ENCODE results near the gene LRRC75B.
"Not testable (repeated sequence)": the region's sequence is repeated elsewhere in the genome, so short reads cannot be mapped to it uniquely, and the experiment has no call there.

DNA sequence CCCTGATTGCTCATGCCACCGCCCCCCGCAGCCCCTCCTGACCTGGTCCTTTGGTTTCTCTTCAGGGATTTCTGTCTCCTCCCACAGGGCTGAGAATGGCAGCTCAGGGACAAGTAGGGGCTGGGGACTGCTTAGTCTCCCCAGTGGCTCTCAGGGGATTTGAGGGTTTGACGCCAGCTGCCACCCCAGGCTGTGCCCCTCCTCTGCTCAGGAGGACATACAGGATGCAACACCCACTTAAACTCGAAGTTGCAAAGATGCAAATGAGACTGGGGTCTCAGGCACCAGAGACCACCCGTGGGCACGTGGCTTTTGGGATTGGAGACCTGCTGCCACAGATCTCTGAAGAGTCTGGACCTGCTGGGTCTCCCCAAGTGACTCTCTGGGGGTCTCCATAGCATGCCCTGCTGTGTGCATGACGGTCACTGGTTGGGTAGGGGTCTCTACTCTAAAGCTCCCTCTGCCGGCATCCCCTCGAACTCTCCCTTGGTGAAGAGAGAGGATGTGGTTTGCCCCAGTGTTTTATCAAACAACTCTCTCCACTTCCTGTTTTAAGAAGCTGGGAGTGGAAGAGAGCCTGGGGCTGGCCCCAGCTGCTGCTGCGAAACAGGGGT lies 42.0 kb upstream of the LRRC75B start:
- TF ChIP-seq POLR2AphosphoS5 (IDR thresholded peaks at IDR 0.05; ENCODE audit: low read depth, low read length); RFX5 (IDR thresholded peaks at IDR 0.05; ENCODE audit: borderline replicate concordance, low read depth, low read length): not testable (repeated sequence)
